A549 (cell line): ENCODE results near the gene PIBF1. TPM values are rescaled to one million over a fixed set of nuclear protein-coding genes. Genes with fewer than 3 reads are reported as not detected.

ENCODE experiments used
- ATAC-seq, 2 experiments: fragments of 200-7000 bp in 1 of 2; fragments of >200 bp in 1 of 2; cut with Nextera tagmentation in 1 of 2; cut with Tn5 transposase in 1 of 2; 3 replicates each; pipeline versions ENCODE4 v1.8.0 to v1.9.1; 2018 to 2020; ENCODE audit warnings: mild to moderate bottlenecking in 1 of 2, moderate library complexity in 1 of 2
- CTCF ChIA-PET: fragments of 300-600 bp; sonication (Branson Sonifier 250); formaldehyde crosslinking; extraction: SDS; loops from one replicate; lab custom pipeline; 2021; ENCODE audit warnings: antibody characterized with exemption, inconsistent platforms; lab: Yijun Ruan, JAX
- POLR2A ChIA-PET: fragments of 350-600 bp; formaldehyde crosslinking; extraction: SDS; loops from one replicate; lab custom pipeline; 2021; ENCODE audit warnings: antibody characterized with exemption, inconsistent platforms; lab: Yijun Ruan, JAX
- DNase-seq, 2 experiments: peaks; one replicate each; pipeline versions ENCODE4 v3.0.0 to v3.0.0-alpha.2; 2011 to 2016; ENCODE audit warnings: low read depth in 1 of 2, low spot score in 1 of 2
- FAIRE-seq: peaks from 2 replicates; lab custom pipeline; 2011; peaks lifted over from hg19 to GRCh38; lab: Jason Lieb, UNC
- H3K27ac ChIP-seq, 2 experiments: fragments of >200 bp; sonication (Bioruptor Twin); formaldehyde crosslinking; 3 replicates each; pipeline ENCODE4 v1.5.1; 2016 to 2017
- H3K4me1 ChIP-seq: fragments of >200 bp; sonication (Bioruptor Twin); formaldehyde crosslinking; 3 replicates; pipeline ENCODE4 v1.6.1; 2016
- H3K4me2 ChIP-seq: fragments of >200 bp; sonication (Bioruptor Twin); formaldehyde crosslinking; 3 replicates; pipeline ENCODE4 v1.6.1; 2016
- H3K4me3 ChIP-seq: fragments of >200 bp; sonication (Bioruptor Twin); formaldehyde crosslinking; 3 replicates; pipeline ENCODE4 v1.5.1; 2016
- H3K9me3 ChIP-seq: fragments of >200 bp; sonication (Bioruptor Twin); formaldehyde crosslinking; 3 replicates; pipeline ENCODE4 v1.6.1; 2016
- CBX2 ChIP-seq: fragments of 200-600 bp; sonication (generic); IDR thresholded peaks from 2 replicates; pipeline ENCODE4 v1.6.1; 2016; ENCODE audit warnings: low read depth, mild to moderate bottlenecking, borderline replicate concordance
- CBX8 ChIP-seq: fragments of 200-600 bp; sonication (generic); IDR thresholded peaks from 2 replicates; pipeline ENCODE4 v1.6.1; 2016
- CHD4 ChIP-seq: fragments of 200-600 bp; sonication (generic); IDR thresholded peaks from 2 replicates; pipeline ENCODE4 v1.6.1; 2016; ENCODE audit warnings: antibody characterized with exemption, mild to moderate bottlenecking, borderline replicate concordance
- CTCF ChIP-seq: fragments of >200 bp; sonication (Bioruptor Twin); formaldehyde crosslinking; IDR thresholded peaks from 3 replicates; pipeline ENCODE4 v1.5.1; 2016
- ESRRA ChIP-seq: fragments of 150-350 bp; IDR thresholded peaks from 2 replicates; pipeline ENCODE4 v1.6.1; 2014; ENCODE audit warnings: mild to moderate bottlenecking, low read length, borderline replicate concordance
- HES2 ChIP-seq: fragments of >200 bp; sonication (Bioruptor Twin); formaldehyde crosslinking; IDR thresholded peaks from 2 replicates; pipeline ENCODE4 v1.6.1; 2016
- HOXA7 ChIP-seq: fragments of 250-450 bp; sonication (Bioruptor Pico); IDR thresholded peaks from 2 replicates; pipeline ENCODE4 v1.5.0; 2020; ENCODE audit warnings: mild to moderate bottlenecking, moderate library complexity
- JUNB ChIP-seq: fragments of >200 bp; sonication (Bioruptor Twin); formaldehyde crosslinking; IDR thresholded peaks from 2 replicates; pipeline ENCODE4 v1.6.1; 2016
- KDM1A ChIP-seq: fragments of 200-600 bp; sonication (generic); IDR thresholded peaks from 2 replicates; pipeline ENCODE4 v1.6.1; 2016; ENCODE audit warnings: low read depth, mild to moderate bottlenecking
- MAX ChIP-seq: IDR thresholded peaks from 2 replicates; pipeline ENCODE4 v1.6.1; 2012
- NR3C1 ChIP-seq: fragments of >200 bp; sonication (Bioruptor Twin); formaldehyde crosslinking; IDR thresholded peaks from 3 replicates; pipeline ENCODE4 v1.6.1; 2017
- PBX3 ChIP-seq: IDR thresholded peaks from 2 replicates; pipeline ENCODE4 v1.6.1; 2012
- PHF8 ChIP-seq: fragments of 200-600 bp; sonication (generic); IDR thresholded peaks from 2 replicates; pipeline ENCODE4 v1.6.1; 2016; ENCODE audit warnings: low read depth, mild to moderate bottlenecking, antibody characterized with exemption, moderate library complexity, borderline replicate concordance
- POLR2AphosphoS2 ChIP-seq: conservative IDR thresholded peaks from 2 replicates; pipeline ENCODE4 v1.6.1; 2012; ENCODE audit warnings: low read length, improper control_type of control experiment, inconsistent platforms
- RARB ChIP-seq: fragments of 250-450 bp; sonication (Bioruptor Pico); IDR thresholded peaks from 2 replicates; pipeline ENCODE4 v1.8.0; 2021; ENCODE audit warnings: mild to moderate bottlenecking, moderate library complexity
- RCOR1 ChIP-seq: fragments of 150-350 bp; IDR thresholded peaks from 2 replicates; pipeline ENCODE4 v1.6.1; 2014; ENCODE audit warnings: antibody characterized with exemption, low read length, low read depth
- REST ChIP-seq: fragments of 200-600 bp; sonication (generic); IDR thresholded peaks from 2 replicates; pipeline ENCODE4 v1.6.1; 2016; ENCODE audit warnings: antibody characterized with exemption, mild to moderate bottlenecking, moderate library complexity
- RNF2 ChIP-seq: fragments of 200-600 bp; sonication (generic); IDR thresholded peaks from 2 replicates; pipeline ENCODE4 v1.6.1; 2016; ENCODE audit warnings: low read depth, mild to moderate bottlenecking, antibody characterized with exemption, moderate library complexity, borderline replicate concordance
- SREBF2 ChIP-seq: fragments of 450-650 bp; IDR thresholded peaks from 2 replicates; pipeline ENCODE4 v1.6.1; 2014; ENCODE audit warnings: mild to moderate bottlenecking, moderate library complexity
- TP53 ChIP-seq: fragments of 250-450 bp; sonication (Bioruptor Pico); IDR thresholded peaks from 2 replicates; pipeline ENCODE4 v1.5.0; 2021; ENCODE audit warnings: mild to moderate bottlenecking, moderate library complexity
- USF2 ChIP-seq: fragments of 450-650 bp; IDR thresholded peaks from 2 replicates; pipeline ENCODE4 v1.6.1; 2014; ENCODE audit warnings: antibody characterized with exemption
- ZC3H11A ChIP-seq: fragments of 450-650 bp; IDR thresholded peaks from 2 replicates; pipeline ENCODE4 v1.6.1; 2014; ENCODE audit warnings: antibody characterized with exemption, mild to moderate bottlenecking
- ZSCAN20 ChIP-seq: fragments of 250-450 bp; sonication (Bioruptor Pico); IDR thresholded peaks from 2 replicates; pipeline ENCODE4 v1.8.0; 2022; ENCODE audit warnings: mild to moderate bottlenecking, moderate library complexity
- WGBS: methylation state at CpG from one replicate; pipeline ENCODE4 v1.1.6; 2017; ENCODE audit errors: missing lambda C conversion rate; 5-methylcytosine and 5-hydroxymethylcytosine counted together
- polyA plus RNA-seq, 4 experiments: library from polyadenylated mRNA; depleted of rRNA in 3 of 4; stranded (reverse); fragments of >200 nt; fragmentation: RNase III in 1 of 4; extraction: RNeasy Plus Mini Kit Qiagen cat#74134 plus additional on column Dnase treatment in 1 of 4; gene quantifications; 2 replicates in 3 of 4; 3 replicates in 1 of 4; pipeline ENCODE4 v1.2.3, GENCODE V29; 2011 to 2017

Gene PIBF1
- polyA plus RNA-seq, 2 of the 4 experiments (the other 2 are of a cell fraction): 5.0 to 10.6 TPM

GRCh38 chr13:73036566-73036965, 254.6 kb downstream of the PIBF1 start:
- Histone ChIP-seq H3K27ac (peak overlapping the region in 1 of 2 experiments; percentile 38; a peak in 3 of 6 replicates), H3K4me1 (peaks cover 42% of the 10 kb centered on the region), H3K4me3 (no peak overlapping the region), H3K9me3 (no peaks in the 10 kb centered on the region), H3K4me2 (no peak overlapping the region)
- TF ChIP-seq CTCF (no peak), SREBF2 (no peak), CBX8 (no peak), RNF2 (no peak), RCOR1 (no peak), HES2 (no peak), REST (no peak), NR3C1 (no peak), USF2 (no peak), HOXA7 (CRISPR knock-in tag) (no peak), RARB (CRISPR knock-in tag) (no peak), POLR2AphosphoS2 (no peak), MAX (no peak), PHF8 (no peak), ZSCAN20 (CRISPR knock-in tag) (no peak), CHD4 (no peak)
- POLR2A ChIA-PET: no interaction called here
- CTCF ChIA-PET: no interaction called here
- DNase-seq: no peak
- WGBS: 93% methylated on average over 4 of the region's 4 CpGs
- no peak for ATAC-seq
- FAIRE-seq: no peak

- H3K4me1 ChIP-seq: peaks cover 44% of the 10 kb centered on the region
- POLR2A ChIA-PET: no interaction called here
- TF ChIP-seq REST: no peak
- TF ChIP-seq CBX2: no peak
- no peak for TF ChIP-seq ESRRA
- TF ChIP-seq JUNB: no peak
- TF ChIP-seq ZC3H11A: no peak
- no peak for TF ChIP-seq PBX3
- TF ChIP-seq MAX: no peak
- no peak for TF ChIP-seq KDM1A
- TF ChIP-seq RNF2: no peak
- no peak for TF ChIP-seq TP53 (CRISPR knock-in tag)
- TF ChIP-seq, all 56 proteins: peak for 0
- FAIRE-seq: no peak
- H3K9me3 ChIP-seq: no peaks in the 10 kb centered on the region
- H3K4me2 ChIP-seq: no peak overlapping the region
- no peak overlapping the region for H3K4me3 ChIP-seq
- peak overlapping the region; percentile 47 to 77; a peak in 4 of 6 replicates for H3K27ac ChIP-seq
- no peak for ATAC-seq
- CTCF ChIA-PET: no interaction called here
- no peak for DNase-seq
Observed at GRCh38 chr13:73038064-73038463, 256.1 kb downstream of the PIBF1 start.
